Measurements from ENCODE around the gene LIPG.
"Not testable (repeated sequence)": the region's sequence is repeated elsewhere in the genome, so short reads cannot be mapped to it uniquely, and the experiment has no call there.

The LIPG gene

DNA sequence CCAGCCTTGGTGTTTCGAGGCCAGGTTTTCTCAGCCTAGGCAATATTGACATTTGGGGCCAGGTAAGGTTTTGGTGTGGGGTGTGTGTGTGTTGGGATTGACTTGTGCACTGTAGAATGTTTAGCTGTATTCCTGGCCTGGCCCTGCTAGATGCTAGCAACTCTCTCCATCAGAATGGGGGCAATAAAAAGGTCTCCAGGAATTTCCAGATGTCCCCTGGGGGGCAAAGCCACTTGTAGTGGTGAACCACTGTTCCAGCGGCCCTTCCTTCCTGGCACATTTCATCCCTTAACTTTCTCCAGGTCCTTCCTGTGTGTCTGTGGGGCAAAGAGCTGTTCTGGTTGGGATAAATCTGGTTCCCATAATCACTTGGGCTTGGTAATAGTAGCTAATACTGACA is 12.0 kb downstream of the LIPG start:
- no peak for DNase-seq (ENCODE audit: low spot score)

DNA sequence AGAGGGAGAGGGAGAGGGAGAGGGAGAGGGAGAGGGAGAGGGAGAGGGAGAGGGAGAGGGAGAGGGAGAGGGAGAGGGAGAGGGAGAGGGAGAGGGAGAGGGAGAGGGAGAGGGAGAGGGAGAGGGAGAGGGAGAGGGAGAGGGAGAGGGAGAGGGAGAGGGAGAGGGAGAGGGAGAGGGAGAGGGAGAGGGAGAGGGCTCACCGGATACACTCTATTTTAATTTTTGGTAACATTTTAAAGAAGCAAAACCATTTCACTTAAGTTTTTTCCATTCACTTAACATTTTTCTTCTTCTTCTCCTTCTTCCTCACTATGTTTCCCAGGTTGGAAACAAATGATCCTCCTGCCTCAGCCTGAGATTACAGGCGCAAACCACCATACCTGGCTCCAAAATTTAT is 17.2 kb downstream of the LIPG start:
- DNase-seq (ENCODE audit: low spot score) = not testable (repeated sequence)

- not testable (repeated sequence) for DNase-seq (ENCODE audit: low spot score)
These were observed 17.7 kb downstream of the LIPG start for GRCh38 chr18:49579583-49579982.

DNA sequence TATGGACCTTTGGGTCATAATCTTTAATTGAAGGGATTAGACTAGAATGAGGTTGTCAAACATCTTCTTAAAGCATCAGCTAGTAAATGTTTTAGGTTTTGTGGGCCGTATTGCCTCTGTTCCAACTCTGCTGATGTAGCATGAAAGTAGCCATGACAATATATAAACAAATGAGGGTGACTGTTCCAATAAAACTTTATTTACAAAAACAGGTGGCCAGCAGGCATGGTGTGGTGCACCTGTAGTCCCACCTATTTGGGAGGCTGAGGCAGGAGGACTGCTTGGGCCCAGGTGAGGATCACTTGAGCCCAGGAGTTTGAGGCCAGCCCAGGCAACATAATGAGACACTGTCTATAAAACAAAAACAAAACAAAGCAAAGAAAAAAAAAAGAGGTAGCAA is 18.4 kb downstream of the LIPG start:
- no peak for DNase-seq (ENCODE audit: low spot score)

- no peak for DNase-seq (ENCODE audit: low spot score)
These were observed 19.5 kb downstream of the LIPG start for GRCh38 chr18:49581371-49581770.

DNA sequence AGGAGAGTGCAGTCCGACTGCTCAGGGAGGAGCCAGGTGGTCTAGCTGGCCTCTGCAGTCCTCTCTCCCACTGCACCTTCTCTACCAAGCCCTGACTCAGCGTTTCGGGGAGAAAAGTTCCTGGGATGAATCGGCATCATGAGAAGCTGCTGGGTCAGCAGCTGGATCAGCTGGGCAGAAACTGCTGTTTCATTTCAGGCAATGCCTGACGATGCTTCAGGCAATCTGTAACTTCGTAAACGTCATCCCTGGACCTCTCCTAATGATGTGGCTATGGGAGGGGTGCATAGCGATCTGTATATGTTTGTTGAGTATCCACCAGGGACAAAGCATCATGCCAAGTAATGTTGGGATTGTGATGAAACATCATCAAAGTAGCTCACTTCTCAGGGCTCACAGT is 20.7 kb downstream of the LIPG start:
- no peak for DNase-seq (ENCODE audit: low spot score)

- no peak for DNase-seq (ENCODE audit: low spot score)
These were observed 22.5 kb downstream of the LIPG start for GRCh38 chr18:49584394-49584793.

DNA sequence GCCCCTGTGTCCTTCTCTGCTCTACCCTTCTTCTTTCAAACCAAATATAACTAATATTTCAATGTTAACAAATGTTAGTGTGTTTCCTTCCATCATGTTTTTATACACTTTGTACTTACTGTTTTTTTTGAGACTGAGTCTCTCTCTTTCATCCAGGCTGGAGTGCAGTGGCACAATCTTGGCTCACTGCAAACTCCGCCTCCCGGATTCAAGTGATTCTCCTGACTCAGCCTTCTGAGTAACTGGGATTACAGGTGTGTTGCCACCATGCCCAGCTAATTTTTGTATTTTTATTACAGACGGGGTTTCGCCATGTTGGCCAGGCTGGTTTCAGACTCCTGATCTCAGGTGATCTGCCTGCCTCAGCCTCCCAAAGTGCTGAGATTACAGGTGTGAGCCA is 23.1 kb downstream of the LIPG start:
- DNase-seq (ENCODE audit: low spot score) = not testable (repeated sequence)

- DNase-seq (ENCODE audit: low spot score) = no peak
These were observed 24.2 kb downstream of the LIPG start for GRCh38 chr18:49585781-49586663.

- no peak for DNase-seq (ENCODE audit: low spot score)
These were observed 26.3 kb downstream of the LIPG start for GRCh38 chr18:49588171-49588570.

GRCh38 chr18:49588971-49589370 is 27.1 kb downstream of the LIPG start:
- DNase-seq (ENCODE audit: low spot score) = no peak

- DNase-seq (ENCODE audit: low spot score) = no peak
These were observed 28.8 kb downstream of the LIPG start for GRCh38 chr18:49590608-49591007.

GRCh38 chr18:49591271-49591670 is 29.4 kb downstream of the LIPG start:
- DNase-seq (ENCODE audit: low spot score) = no peak

- DNase-seq (ENCODE audit: low spot score) = no peak
These were observed 29.9 kb downstream of the LIPG start for GRCh38 chr18:49591775-49592174.

DNA sequence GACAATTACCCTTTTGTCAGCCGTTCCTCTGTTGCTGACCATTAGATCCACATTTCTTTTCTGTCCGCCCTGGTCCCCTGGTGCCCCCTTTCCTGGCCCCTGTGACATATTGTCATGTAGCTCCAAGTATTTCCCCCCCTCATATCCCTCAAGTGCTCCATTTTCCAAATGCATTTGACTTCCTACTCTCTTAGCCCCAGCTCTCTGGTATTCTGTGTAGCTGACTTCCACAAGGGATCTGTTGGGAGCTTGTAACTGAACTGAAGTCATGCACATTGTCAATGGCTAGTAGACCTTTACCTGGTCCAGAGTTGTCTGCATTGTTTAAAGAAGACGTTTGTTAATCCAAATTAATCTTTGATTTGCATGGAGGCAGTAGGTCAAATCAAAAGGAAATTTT is 34.8 kb downstream of the LIPG start:
- DNase-seq (ENCODE audit: low spot score) = no peak

- DNase-seq (ENCODE audit: low spot score) = no peak
These were observed 35.5 kb downstream of the LIPG start for GRCh38 chr18:49597157-49597931.

DNA sequence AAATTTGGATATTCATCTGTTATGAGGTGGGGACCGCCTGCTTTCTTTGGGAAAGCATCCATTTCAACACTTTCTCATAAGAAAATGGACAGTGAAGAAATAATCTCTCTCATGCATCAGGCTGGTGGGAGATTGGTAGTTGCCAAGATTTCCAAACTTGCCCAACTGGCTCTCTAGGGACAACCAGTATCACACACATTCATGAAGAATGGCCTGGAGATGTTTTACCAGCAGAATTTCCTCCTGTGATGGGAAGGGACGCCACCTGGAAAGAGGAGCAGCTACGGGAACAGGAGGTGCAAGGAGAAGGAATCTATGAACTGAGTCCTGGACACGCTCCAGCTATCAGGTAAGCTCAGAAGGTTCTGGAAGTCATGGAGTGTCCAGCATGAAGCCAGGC is 39.4 kb downstream of the LIPG start:
- DNase-seq (ENCODE audit: low spot score) = no peak

DNA sequence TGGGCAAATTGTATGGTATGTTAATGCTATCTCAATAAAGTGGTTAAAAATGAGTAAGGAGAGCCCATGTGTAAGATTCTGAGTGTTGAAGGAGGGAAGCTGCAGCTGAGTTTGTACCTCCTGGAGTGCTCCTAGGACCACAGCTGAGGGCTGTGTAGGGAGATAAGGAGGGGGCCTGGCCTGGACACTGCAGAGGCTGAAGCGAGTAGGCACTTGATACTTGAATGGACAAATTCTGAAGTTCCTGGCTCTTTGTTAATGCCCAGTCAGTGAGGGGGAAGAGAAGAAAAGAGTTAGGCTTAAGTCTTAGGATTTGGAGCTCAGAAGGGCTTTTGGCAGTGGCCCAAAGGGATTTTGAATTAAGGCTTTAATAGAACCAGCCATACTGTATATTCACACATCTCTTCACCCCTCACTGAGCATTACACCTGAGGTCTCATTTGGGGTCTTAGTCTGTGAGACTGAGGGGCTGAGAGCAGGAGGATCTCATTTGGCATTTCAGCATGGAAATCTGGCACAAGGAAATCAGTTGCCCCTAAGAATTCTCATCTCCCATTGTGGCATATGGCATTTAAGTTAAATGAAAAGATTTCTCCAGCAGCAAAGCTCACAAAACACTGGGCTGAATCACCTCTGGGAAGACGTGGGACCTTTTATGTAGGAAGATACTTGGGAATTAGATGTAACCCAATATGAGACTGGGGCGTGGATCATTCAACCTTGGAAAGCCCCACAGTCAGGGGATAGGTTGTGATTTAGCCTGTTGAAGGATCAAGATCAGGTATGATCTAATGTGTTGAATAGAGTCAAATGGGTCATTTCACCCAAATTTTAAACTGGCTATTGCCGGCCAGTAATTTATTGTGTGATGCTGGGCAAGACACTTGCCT is 46.8 kb downstream of the LIPG start:
- no peak for DNase-seq (ENCODE audit: low spot score)

- DNase-seq (ENCODE audit: low spot score) = no peak
These were observed 47.6 kb downstream of the LIPG start for GRCh38 chr18:49609256-49610021.

GRCh38 chr18:49610022-49610445 is 48.2 kb downstream of the LIPG start:
- DNase-seq (ENCODE audit: low spot score) = no peak

DNA sequence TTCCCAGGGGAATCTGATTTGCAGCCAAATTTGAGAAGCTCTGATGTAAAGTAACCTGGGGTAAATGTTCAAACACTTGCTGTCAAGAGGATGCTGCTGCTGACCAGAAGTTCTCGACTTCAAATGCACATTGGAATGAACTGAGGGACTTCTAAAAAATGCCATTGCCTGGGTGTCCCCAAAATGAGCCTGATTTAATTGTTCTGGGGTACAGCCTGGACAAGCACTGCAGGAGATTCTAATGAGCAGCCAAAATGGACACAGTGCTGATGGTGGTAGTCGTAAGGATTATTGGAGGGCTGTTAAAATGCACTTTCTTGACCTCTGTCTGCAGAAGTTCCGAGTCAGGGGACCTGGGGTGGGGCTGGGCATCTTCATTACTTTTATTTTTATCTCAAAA is 49.5 kb downstream of the LIPG start:
- DNase-seq (ENCODE audit: low spot score) = no peak

Data from GM03348 (cell line).